Effector memory CD4-positive, alpha-beta T cell (primary cell): Measurements from ENCODE around the gene NLRP6.

Source experiments
- DNase-seq, 3 donors: peaks; one replicate each; pipeline ENCODE4 v3.0.0-alpha.2; 2020
- H3K27ac ChIP-seq: 2 replicates; pipeline ENCODE4 v1.7.0; 2013; ENCODE audit warnings: mild to moderate bottlenecking, low read length, moderate library complexity; ENCODE audit not compliant: insufficient read depth, poor library complexity, severe bottlenecking
- H3K27me3 ChIP-seq: replicated peaks from 2 replicates; pipeline ENCODE4 v1.7.0; 2013; ENCODE audit warnings: mild to moderate bottlenecking, low read length; ENCODE audit not compliant: insufficient read depth, control insufficient read depth, poor library complexity, severe bottlenecking
- H3K36me3 ChIP-seq: 2 replicates; pipeline ENCODE4 v1.7.0; 2013; ENCODE audit warnings: mild to moderate bottlenecking, low read length, moderate library complexity; ENCODE audit not compliant: control insufficient read depth, insufficient read depth
- H3K4me1 ChIP-seq: 2 replicates; pipeline ENCODE4 v1.7.0; 2013; ENCODE audit warnings: low read length, mild to moderate bottlenecking; ENCODE audit not compliant: control insufficient read depth, insufficient read depth, poor library complexity, severe bottlenecking
- H3K4me3 ChIP-seq: 2 replicates; pipeline ENCODE4 v1.7.0; 2013; ENCODE audit warnings: low read length, low read depth, mild to moderate bottlenecking; ENCODE audit not compliant: insufficient read depth, poor library complexity, severe bottlenecking
- H3K9me3 ChIP-seq: 2 replicates; pipeline ENCODE4 v1.7.0; 2013; ENCODE audit warnings: mild to moderate bottlenecking, low read length, moderate library complexity; ENCODE audit not compliant: control insufficient read depth

Gene NLRP6

DNA sequence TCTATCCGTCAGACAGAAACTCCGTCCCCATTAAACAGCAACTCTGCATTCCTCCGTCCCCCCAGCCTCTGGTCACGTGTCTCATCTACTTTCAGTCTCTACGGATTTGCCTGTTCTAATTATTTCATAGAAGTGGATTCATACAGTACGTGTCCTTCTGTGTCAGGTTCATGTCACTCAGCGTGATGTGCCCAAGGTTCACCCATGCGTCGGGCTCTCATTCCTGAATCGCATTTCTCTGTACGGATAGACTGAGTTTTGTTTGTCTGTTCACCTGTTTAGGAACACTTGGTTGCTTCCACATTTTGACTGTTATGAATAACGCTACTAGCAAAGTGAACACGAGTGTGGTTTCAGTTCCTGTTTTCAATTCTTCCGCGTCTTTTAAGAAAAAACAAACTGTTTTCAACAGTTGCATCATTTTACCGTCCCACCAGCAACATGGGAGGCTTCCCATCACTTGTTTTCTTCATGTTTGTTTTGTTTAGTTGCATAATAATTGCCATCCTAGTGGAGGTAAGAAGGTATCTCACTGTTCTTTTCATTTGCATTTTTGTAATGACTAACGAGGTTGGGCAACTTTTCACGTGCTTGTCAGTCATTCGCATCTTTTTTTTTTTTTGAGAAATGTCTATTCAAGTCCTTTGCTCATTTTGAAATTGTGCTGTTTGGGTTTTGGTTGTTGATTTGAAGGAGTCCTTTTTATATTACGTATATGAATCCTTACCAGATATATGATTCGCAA is 8.9 kb upstream of the NLRP6 start:
- peaks cover 22% of the 10 kb centered on the region for H3K4me1 ChIP-seq
- H3K9me3 ChIP-seq = no peaks in the 10 kb centered on the region
- no peaks in the 10 kb centered on the region for H3K36me3 ChIP-seq
- no peaks in the 10 kb centered on the region for H3K27me3 ChIP-seq
- peak overlapping the region; percentile 79 for H3K27ac ChIP-seq
- DNase-seq = peak in 2 of 3 donors; percentile 46 to 48
- H3K4me3 ChIP-seq = peak overlapping the region; percentile 31

DNA sequence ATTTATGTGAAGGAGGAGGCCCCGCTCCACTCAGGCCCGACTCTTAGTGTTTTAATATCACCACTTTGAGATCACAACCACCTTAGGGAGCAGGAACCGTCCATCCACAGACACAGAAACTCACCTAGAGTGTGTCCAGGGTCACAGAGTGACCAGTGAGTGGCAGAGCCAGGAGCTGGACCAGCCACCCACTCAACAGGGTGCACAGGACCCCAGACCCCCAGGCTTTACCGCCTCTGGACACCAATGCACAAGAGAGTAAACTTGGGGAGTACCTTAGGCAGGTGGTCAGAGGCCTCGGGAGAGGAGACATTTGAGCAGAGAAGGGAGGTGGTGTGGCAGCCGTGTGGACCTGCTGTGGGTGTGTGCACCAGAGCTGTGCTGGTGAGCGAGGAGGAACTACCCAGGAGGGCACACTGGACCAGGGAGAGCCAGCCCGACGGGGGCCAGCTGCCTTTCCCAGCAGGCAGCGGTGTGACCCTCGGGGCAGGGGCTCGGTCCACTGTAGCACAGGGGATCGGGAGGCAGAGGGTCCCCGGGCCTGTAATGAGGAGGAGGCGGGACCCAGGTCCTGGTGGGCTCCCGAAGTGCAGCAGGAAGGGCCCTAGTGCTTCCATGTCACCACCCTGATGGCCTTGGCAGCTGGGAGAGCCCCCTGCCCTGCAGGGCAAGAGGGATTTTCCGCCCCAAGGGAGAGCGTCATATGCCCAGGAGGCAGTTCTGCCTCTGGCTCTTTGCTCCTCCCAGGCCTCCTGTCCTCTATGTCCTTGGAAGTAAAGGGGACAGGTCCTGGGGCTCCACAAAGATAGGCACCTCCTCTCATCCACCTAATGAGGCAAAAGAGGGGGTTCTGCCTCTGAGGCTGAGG is 7.5 kb upstream of the NLRP6 start:
- no peak for DNase-seq
- peak overlapping the region; percentile 27 for H3K27ac ChIP-seq
- H3K4me3 ChIP-seq = no peak overlapping the region
- H3K36me3 ChIP-seq = no peaks in the 10 kb centered on the region
- H3K4me1 ChIP-seq = peaks cover 22% of the 10 kb centered on the region
- no peaks in the 10 kb centered on the region for H3K27me3 ChIP-seq
- H3K9me3 ChIP-seq = no peaks in the 10 kb centered on the region

DNA sequence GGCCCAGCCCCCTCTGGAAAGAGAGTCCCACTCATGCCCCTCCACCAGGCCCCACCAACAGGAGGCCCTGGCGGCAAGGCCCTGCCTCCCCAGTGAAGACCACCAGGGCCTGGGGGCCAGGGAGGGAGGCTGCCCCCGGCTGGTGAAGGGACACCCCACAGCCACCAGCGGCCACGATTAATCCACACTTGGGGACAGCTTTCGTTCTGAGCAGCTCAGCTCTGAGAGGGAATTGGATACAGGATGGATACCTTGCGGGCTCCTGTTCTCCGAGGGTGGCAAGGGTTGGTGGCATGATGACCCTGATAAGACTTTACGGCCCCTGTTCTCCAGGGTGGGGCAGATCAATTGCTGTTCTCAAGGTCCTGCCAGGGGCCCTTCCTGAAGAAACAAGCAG is 6.9 kb upstream of the NLRP6 start:
- DNase-seq = no peak
- H3K4me1 ChIP-seq = peaks cover 22% of the 10 kb centered on the region
- H3K27ac ChIP-seq = no peak overlapping the region

DNA sequence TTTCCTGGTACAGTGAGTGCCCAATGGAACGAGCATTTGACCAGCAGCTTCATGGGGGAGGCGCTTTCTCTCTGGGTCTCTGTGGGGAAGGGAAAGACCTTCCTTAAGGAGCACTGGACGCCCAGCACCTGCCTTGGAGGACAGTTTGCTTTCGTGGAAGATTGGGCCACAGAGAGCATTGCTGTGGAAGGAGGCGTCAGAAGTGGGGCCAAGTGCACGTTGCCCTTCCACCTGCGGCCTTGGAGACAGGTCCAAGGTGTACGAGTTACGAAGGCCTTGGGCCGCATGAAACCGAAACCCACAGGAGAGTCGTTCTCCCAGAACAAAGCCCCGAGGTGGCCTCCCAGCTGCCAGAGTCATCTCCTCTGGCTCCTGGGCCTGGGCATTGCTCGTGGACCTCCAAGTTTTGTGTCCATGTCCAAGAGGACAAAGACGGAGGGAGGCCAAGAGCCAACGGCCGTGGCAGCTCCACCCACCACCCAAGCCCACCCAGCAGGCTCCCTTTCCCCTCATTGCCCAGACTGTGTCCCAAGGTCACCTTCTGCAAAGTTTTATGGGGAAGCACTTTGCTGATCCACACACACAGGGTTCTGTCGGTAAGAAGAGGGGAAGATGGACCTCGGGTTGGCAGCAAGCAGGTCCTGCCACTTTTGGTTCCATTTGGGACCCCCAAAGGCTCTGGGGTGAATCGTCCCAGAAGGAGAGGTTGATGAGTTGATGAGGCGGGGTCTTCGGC is 5.8 kb upstream of the NLRP6 start:
- Histone ChIP-seq H3K4me1 (peaks cover 19% of the 10 kb centered on the region), H3K27ac (no peak overlapping the region), H3K4me3 (no peak overlapping the region), H3K36me3 (no peaks in the 10 kb centered on the region), H3K9me3 (no peaks in the 10 kb centered on the region), H3K27me3 (no peaks in the 10 kb centered on the region)
- DNase-seq = no peak

More for the DNA sequence above, 6.9 kb upstream of the NLRP6 start:
- no peaks in the 10 kb centered on the region for H3K27me3 ChIP-seq
- H3K36me3 ChIP-seq = no peaks in the 10 kb centered on the region
- H3K9me3 ChIP-seq = no peaks in the 10 kb centered on the region
- H3K4me3 ChIP-seq = no peak overlapping the region

DNA sequence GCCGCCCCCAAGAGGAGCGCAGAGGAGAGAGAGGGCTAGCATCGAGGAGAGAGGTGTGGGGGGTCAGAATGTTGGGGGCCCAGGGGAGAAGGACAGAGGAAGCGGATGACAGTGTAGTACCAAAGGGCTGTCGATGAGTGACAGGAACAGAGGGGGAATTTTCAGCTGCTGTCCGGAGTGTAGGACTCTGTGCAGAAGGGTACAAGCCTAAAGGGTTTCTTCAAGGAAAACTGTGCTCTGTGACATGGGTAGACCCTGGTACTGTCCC is 5.3 kb upstream of the NLRP6 start:
- no peak for DNase-seq
- H3K36me3 ChIP-seq = no peaks in the 10 kb centered on the region
- H3K27me3 ChIP-seq = no peaks in the 10 kb centered on the region
- H3K27ac ChIP-seq = no peak overlapping the region
- H3K4me3 ChIP-seq = no peak overlapping the region
- H3K4me1 ChIP-seq = peaks cover 15% of the 10 kb centered on the region
- no peaks in the 10 kb centered on the region for H3K9me3 ChIP-seq

- no peaks in the 10 kb centered on the region for H3K9me3 ChIP-seq
- no peaks in the 10 kb centered on the region for H3K36me3 ChIP-seq
- H3K4me3 ChIP-seq = no peak overlapping the region
- DNase-seq = no peak
- H3K27me3 ChIP-seq = no peaks in the 10 kb centered on the region
- peaks cover 27% of the 10 kb centered on the region for H3K4me1 ChIP-seq
- no peak overlapping the region for H3K27ac ChIP-seq
Observed at GRCh38 chr11:276219-276618, 2.0 kb upstream of the NLRP6 start.

DNA sequence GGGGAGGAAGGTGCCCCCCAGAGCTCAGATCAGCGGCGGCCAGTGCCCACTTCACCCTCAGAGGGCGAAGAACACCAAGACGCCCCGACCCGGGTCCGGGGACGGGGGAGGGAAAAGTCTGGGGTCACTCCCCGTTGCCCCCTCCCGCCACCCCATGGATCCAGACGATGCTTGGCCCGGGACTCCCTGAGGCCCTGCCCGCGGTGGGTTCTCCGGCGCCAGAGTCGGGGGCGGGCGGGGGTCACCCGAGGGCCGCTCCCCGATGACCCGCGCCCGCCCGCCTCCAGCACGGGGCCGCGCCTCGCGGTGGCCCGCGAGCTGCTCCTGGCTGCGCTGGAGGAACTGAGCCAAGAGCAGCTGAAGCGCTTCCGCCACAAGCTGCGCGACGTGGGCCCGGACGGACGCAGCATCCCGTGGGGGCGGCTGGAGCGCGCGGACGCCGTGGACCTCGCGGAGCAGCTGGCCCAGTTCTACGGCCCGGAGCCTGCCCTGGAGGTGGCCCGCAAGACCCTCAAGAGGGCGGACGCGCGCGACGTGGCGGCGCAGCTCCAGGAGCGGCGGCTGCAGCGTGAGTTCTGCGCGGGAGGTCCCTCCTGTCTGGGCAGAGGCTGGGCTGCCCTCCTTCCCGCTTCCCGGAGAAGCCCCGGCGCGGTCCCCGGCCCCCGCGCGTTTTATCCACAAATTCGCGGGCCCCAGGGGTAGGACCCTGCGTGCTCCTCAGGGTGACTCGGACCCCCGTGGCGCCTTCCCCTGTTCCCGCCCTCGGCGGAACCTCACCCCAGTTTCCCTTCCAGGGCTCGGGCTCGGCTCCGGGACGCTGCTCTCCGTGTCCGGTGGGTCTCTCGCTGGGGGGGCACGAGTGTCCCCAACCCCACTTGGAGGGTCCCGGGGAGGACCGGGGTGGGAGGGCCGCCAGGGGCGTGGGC is 1.1 kb downstream of the NLRP6 start:
- H3K27me3 ChIP-seq = no peaks in the 10 kb centered on the region
- DNase-seq = no peak

DNA sequence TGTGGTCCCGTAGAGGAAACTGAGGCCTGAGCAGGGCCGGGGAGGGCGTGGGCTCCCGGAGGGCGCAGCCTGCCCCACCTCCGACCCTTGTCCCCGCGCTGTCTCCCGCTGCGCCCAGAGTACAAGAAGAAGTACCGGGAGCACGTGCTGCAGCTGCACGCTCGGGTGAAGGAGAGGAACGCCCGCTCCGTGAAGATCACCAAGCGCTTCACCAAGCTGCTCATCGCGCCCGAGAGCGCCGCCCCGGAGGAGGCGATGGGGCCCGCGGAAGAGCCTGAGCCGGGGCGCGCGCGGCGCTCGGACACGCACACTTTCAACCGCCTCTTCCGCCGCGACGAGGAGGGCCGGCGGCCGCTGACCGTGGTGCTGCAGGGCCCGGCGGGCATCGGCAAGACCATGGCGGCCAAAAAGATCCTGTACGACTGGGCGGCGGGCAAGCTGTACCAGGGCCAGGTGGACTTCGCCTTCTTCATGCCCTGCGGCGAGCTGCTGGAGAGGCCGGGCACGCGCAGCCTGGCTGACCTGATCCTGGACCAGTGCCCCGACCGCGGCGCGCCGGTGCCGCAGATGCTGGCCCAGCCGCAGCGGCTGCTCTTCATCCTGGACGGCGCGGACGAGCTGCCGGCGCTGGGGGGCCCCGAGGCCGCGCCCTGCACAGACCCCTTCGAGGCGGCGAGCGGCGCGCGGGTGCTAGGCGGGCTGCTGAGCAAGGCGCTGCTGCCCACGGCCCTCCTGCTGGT is 1.9 kb downstream of the NLRP6 start:
- DNase-seq = no peak
- Histone ChIP-seq H3K27me3 (no peaks in the 10 kb centered on the region), H3K27ac (peak overlapping the region; percentile 38), H3K4me3 (peak overlapping the region; percentile 63), H3K4me1 (peaks cover 45% of the 10 kb centered on the region), H3K36me3 (no peaks in the 10 kb centered on the region), H3K9me3 (no peaks in the 10 kb centered on the region)

More for the DNA sequence above, 1.1 kb downstream of the NLRP6 start:
- Histone ChIP-seq H3K9me3 (no peaks in the 10 kb centered on the region), H3K4me1 (peaks cover 45% of the 10 kb centered on the region), H3K36me3 (no peaks in the 10 kb centered on the region), H3K4me3 (peak overlapping the region; percentile 63), H3K27ac (peak overlapping the region; percentile 38)
